Measurements from ENCODE around the gene EPN2. TPM values are rescaled to one million over a fixed set of nuclear protein-coding genes. Genes with fewer than 3 reads are reported as not detected.

EPN2 gene
- total RNA-seq, 1 experiment from 2014 or later, result 113 TPM

- Histone ChIP-seq H4K20me1 (ENCODE audit: insufficient read depth) (no peaks in the 10 kb centered on the region; the same call in 1 of the 2 replicates), H3K79me2 (ENCODE audit: low read depth) (no peaks in the 10 kb centered on the region), H3K4me3 (no peak overlapping the region), H2AFZ (no peak overlapping the region), H3K9me3 (ENCODE audit: insufficient read depth, low read depth) (peaks cover 9% of the 10 kb centered on the region; the same call in 1 of the 2 replicates), H3K36me3 (ENCODE audit: low read depth) (peaks cover 6% of the 10 kb centered on the region; the same call in 1 of the 2 replicates), H3K4me1 (replicated peaks; ENCODE audit: insufficient read depth) (peaks cover 10% of the 10 kb centered on the region), H3K4me2 (no peak overlapping the region), H3F3A (ENCODE audit: insufficient read depth, low read depth) (peaks cover 20% of the 10 kb centered on the region), H3K9me2 (ENCODE audit: insufficient read depth) (no peaks in the 10 kb centered on the region), H3K27me3 (ENCODE audit: insufficient read depth, low read depth) (no peaks in the 10 kb centered on the region), H3K27ac (no peak overlapping the region)
- ChIA-PET POLR2A (ENCODE audit: unreplicated experiment) (no interaction called here), CTCF (no interaction called here)
- intact Hi-C loops (cut with micrococcal nuclease; ENCODE audit: unreplicated experiment), result no loop called here
- no TSS peak for BruUV-seq (replicated peaks)
- TF ChIP-seq CTCF (conservative IDR thresholded peaks at IDR 0.05), result no peak
- TF ChIP-seq EZH2 (IDR thresholded peaks at IDR 0.05; ENCODE audit: low read depth), result no peak
- no peak for DNase-seq
These were observed 85.0 kb downstream of the EPN2 start for GRCh38 chr17:19322129-19322505.

- no peaks in the 10 kb centered on the region for H3K79me2 ChIP-seq (ENCODE audit: low read depth)
- no peaks in the 10 kb centered on the region for H3K9me2 ChIP-seq (ENCODE audit: insufficient read depth)
- POLR2A ChIA-PET (ENCODE audit: unreplicated experiment), result interaction anchor here (1.0 kb wide), 1 partner anchor 405 kb away, joined by 3 read pairs; no protein-coding TSS in a partner anchor
- H3K27me3 ChIP-seq (ENCODE audit: insufficient read depth, low read depth), result no peaks in the 10 kb centered on the region
- no peak for TF ChIP-seq EZH2 (IDR thresholded peaks at IDR 0.05; ENCODE audit: low read depth)
- no peak for TF ChIP-seq CTCF (conservative IDR thresholded peaks at IDR 0.05)
- no peak overlapping the region for H3K4me2 ChIP-seq
- peaks cover 9% of the 10 kb centered on the region; the same call in 1 of the 2 replicates for H3K9me3 ChIP-seq (ENCODE audit: insufficient read depth, low read depth)
- DNase-seq, result no peak
- CTCF ChIA-PET, result no interaction called here
- no peak overlapping the region for H3K27ac ChIP-seq
- intact Hi-C loops (cut with micrococcal nuclease; ENCODE audit: unreplicated experiment), result no loop called here
- H3K36me3 ChIP-seq (ENCODE audit: low read depth), result peaks cover 6% of the 10 kb centered on the region; the same call in 1 of the 2 replicates
- no TSS peak for BruUV-seq (replicated peaks)
- peaks cover 20% of the 10 kb centered on the region for H3F3A ChIP-seq (ENCODE audit: insufficient read depth, low read depth)
- H2AFZ ChIP-seq, result no peak overlapping the region
- peaks cover 17% of the 10 kb centered on the region for H3K4me1 ChIP-seq (replicated peaks; ENCODE audit: insufficient read depth)
- no peak overlapping the region for H3K4me3 ChIP-seq
- H4K20me1 ChIP-seq (ENCODE audit: insufficient read depth), result no peaks in the 10 kb centered on the region; the same call in 1 of the 2 replicates
These were observed 85.7 kb downstream of the EPN2 start for GRCh38 chr17:19322861-19323260.

GRCh38 chr17:19325542-19325941 is 88.4 kb downstream of the EPN2 start:
- Histone ChIP-seq H3F3A (ENCODE audit: insufficient read depth, low read depth) (peaks cover 24% of the 10 kb centered on the region), H2AFZ (no peak overlapping the region), H3K9me2 (ENCODE audit: insufficient read depth) (no peaks in the 10 kb centered on the region), H3K79me2 (ENCODE audit: low read depth) (no peaks in the 10 kb centered on the region), H3K4me2 (no peak overlapping the region), H3K9me3 (ENCODE audit: insufficient read depth, low read depth) (peaks cover 9% of the 10 kb centered on the region; the same call in 1 of the 2 replicates), H3K27ac (no peak overlapping the region), H4K20me1 (ENCODE audit: insufficient read depth) (no peaks in the 10 kb centered on the region), H3K27me3 (ENCODE audit: insufficient read depth, low read depth) (no peaks in the 10 kb centered on the region), H3K4me1 (replicated peaks; ENCODE audit: insufficient read depth) (peaks cover 17% of the 10 kb centered on the region), H3K36me3 (ENCODE audit: low read depth) (peaks cover 6% of the 10 kb centered on the region; the same call in 1 of the 2 replicates), H3K4me3 (no peak overlapping the region)
- POLR2A ChIA-PET (ENCODE audit: unreplicated experiment), result no interaction called here
- TF ChIP-seq CTCF (conservative IDR thresholded peaks at IDR 0.05) (no peak), EZH2 (IDR thresholded peaks at IDR 0.05; ENCODE audit: low read depth) (no peak)
- CTCF ChIA-PET, result no interaction called here
- BruUV-seq (replicated peaks), result no TSS peak
- no peak for DNase-seq
- intact Hi-C loops (cut with micrococcal nuclease; ENCODE audit: unreplicated experiment), result no loop called here

All from PC-9 (cell line).